ENCODE results near the gene HOXD11. TPM values are rescaled to one million over a fixed set of nuclear protein-coding genes. Genes with fewer than 3 reads are reported as not detected.

The HOXD11 gene
- total RNA-seq: not detected

GRCh38 chr2:176106581-176107539 lies at the start of gene HOXD11:
Gene HOXD11, plus strand, starts transcription at chr2:176107280. Its CDS starts 76 bp downstream, at chr2:176107356.
- intact Hi-C loops (cut with DNase I): no loop called here
- Histone ChIP-seq H3K36me3 (no peaks in the 10 kb centered on the region), H3K4me3 (replicated peaks in 1 of 3) (peak within 1 kb of the TSS in 1 of 3 donors; percentile 9), H3K9me3 (no peaks in the 10 kb centered on the region), H3K27me3 (peaks cover 74% of the 10 kb centered on the region), H3K4me1 (peaks cover 10 to 33% of the 10 kb centered on the region in 2 donors), H3K27ac (no peak within 1 kb of the TSS)
- WGBS, 2 donors: 2 to 3% methylated on average over 37 to 48 of the region's 85 CpGs
- DNase-seq: peak in 1 of 2 donors; percentile 35
- no peak for TF ChIP-seq POLR2A (IDR thresholded peaks at IDR 0.05)
- TF ChIP-seq, protein P1, sequence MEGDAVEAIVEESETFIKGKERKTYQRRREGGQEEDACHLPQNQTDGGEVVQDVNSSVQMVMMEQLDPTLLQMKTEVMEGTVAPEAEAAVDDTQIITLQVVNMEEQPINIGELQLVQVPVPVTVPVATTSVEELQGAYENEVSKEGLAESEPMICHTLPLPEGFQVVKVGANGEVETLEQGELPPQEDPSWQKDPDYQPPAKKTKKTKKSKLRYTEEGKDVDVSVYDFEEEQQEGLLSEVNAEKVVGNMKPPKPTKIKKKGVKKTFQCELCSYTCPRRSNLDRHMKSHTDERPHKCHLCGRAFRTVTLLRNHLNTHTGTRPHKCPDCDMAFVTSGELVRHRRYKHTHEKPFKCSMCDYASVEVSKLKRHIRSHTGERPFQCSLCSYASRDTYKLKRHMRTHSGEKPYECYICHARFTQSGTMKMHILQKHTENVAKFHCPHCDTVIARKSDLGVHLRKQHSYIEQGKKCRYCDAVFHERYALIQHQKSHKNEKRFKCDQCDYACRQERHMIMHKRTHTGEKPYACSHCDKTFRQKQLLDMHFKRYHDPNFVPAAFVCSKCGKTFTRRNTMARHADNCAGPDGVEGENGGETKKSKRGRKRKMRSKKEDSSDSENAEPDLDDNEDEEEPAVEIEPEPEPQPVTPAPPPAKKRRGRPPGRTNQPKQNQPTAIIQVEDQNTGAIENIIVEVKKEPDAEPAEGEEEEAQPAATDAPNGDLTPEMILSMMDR (IDR thresholded peaks at IDR 0.05): no peak

GRCh38 chr2:176063958-176064357 lies 43.1 kb upstream of the HOXD11 start:
- WGBS, 2 donors: 33 to 58% methylated on average over 2 of the region's 2 CpGs
- no peaks in the 10 kb centered on the region for H3K9me3 ChIP-seq
- no peak overlapping the region for H3K27ac ChIP-seq
- TF ChIP-seq, protein P1 (IDR thresholded peaks at IDR 0.05): no peak
- no peak for TF ChIP-seq POLR2A (IDR thresholded peaks at IDR 0.05)
- peaks cover 5 to 16% of the 10 kb centered on the region in 2 donors for H3K4me1 ChIP-seq
- H3K4me3 ChIP-seq (replicated peaks in 1 of 3): no peak overlapping the region
- intact Hi-C loops (cut with DNase I): no loop called here
- peaks cover 22% of the 10 kb centered on the region for H3K27me3 ChIP-seq
- no peaks in the 10 kb centered on the region for H3K36me3 ChIP-seq
- DNase-seq: no peak

DNA sequence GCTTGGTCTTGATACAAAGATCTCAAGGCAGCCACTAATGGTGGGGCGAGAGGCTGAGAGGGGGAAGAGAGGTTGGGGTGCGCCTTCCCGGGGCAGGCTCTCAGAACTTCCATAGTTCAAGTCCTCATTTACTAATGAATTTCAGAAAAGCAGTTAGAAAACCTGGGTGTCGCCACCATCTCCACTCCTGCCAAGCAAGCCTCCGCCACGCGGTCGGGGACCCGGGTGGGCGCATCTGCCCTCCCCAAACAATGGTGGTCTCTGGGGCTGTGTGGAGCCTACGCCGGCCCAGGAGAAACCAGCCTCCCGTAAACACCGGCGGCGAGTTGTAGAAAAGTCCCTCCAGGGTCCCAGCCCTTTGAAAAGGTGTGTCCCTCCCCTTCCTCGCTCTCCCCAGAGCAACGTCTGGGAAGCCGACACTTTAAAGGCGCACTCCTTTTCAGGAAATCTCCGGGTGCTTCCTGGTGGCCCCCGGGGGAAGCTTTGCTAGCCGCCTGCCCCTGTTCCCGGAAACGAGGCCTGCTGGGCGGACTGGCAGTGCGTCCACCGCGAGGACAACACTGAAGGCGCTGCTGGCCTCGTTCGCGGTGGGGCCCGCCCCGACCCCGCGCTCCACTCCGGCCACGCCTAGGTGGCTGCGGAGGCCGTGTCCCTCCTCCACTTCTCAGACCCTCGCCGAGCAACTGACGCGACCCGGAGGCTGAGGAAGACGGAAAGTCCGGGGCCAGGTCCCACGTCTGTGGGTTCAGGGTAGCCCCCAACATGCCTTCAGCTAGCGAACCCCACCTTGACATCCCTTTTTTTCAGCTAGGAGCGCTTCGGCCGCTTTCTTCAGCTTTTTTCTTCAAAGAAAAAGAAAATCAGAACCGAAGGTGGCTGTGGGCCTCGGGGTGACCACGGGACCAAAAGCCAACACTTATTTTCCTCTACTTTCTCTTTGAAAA lies 40.2 kb upstream of the HOXD11 start:
- no peak for DNase-seq
- no peaks in the 10 kb centered on the region for H3K9me3 ChIP-seq

DNA sequence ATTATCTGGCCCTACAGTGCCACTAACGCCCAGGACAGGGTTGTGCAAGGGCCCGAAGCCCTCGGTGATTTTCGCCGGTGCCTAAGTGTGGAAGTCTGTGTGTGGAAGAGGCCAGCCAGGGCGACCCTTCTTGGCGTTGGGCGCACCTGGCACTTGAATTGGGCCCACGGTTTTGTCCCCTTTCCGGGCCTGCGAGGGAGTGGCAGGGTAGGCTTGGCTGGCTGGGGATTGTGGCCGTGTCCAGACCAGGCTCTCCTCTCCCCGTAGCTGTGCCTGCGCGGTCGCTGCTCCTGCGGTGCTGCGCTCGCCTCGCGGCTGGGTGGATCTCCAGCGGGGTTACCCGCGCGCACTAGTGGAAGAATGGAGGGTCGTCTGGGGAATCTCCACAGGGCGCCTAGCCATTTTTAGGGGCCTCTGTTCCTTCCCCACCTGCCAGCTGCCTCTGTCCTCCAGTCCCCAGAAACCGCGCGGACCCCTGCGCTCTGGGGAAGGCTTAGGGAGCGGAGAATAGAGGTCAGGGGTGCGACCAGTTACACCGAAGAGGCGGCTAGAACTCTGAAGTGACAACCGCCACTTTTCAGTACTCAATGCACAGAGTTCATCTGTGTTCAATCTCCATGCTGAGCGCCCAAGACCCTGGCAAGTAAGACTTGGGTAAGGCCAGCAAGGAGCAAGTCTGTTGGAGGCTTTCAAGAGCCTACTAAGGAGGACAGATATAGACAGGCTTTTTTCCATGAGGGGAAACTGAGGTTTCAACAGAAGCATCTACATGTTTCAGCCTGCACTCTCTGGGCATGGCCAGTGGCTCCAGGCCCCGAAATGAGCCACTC lies 39.3 kb upstream of the HOXD11 start:
- H3K4me3 ChIP-seq (replicated peaks in 1 of 3): no peak overlapping the region
- no peak overlapping the region for H3K27ac ChIP-seq
- intact Hi-C loops (cut with DNase I): no loop called here
- no peaks in the 10 kb centered on the region for H3K9me3 ChIP-seq
- WGBS, 2 donors: 7 to 11% methylated on average over 35 to 37 of the region's 38 CpGs
- no peaks in the 10 kb centered on the region for H3K36me3 ChIP-seq
- H3K27me3 ChIP-seq: peaks cover 46% of the 10 kb centered on the region
- DNase-seq: no peak
- H3K4me1 ChIP-seq: peaks cover 5 to 16% of the 10 kb centered on the region in 2 donors
- TF ChIP-seq POLR2A (IDR thresholded peaks at IDR 0.05): no peak
- TF ChIP-seq, protein P1 (IDR thresholded peaks at IDR 0.05): no peak

More for the DNA sequence above, 40.2 kb upstream of the HOXD11 start:
- H3K36me3 ChIP-seq: no peaks in the 10 kb centered on the region
- 10% methylated on average over 34 to 52 of the region's 56 CpGs for WGBS, 2 donors
- TF ChIP-seq POLR2A (IDR thresholded peaks at IDR 0.05): no peak
- TF ChIP-seq, protein P1 (IDR thresholded peaks at IDR 0.05): no peak
- H3K27me3 ChIP-seq: peaks cover 40% of the 10 kb centered on the region
- H3K4me1 ChIP-seq: peaks cover 5 to 16% of the 10 kb centered on the region in 2 donors
- no peak overlapping the region for H3K4me3 ChIP-seq (replicated peaks in 1 of 3)
- intact Hi-C loops (cut with DNase I): no loop called here
- H3K27ac ChIP-seq: no peak overlapping the region
